Thymus (tissue), 2 donors: ENCODE data around the gene ZKSCAN3. TPM values are rescaled to one million over a fixed set of nuclear protein-coding genes. Genes with fewer than 3 reads are reported as not detected.

Experiments used
- polyA plus RNA-seq: library from polyadenylated mRNA; stranded (reverse); fragments of 200-250 nt; gene quantifications from one replicate; pipeline ENCODE4 v1.2.3, GENCODE V29; 2013
- total RNA-seq: library from RNA; stranded (reverse); fragments of 120-200 nt; gene quantifications from one replicate; pipeline ENCODE4 v1.2.4, GENCODE V29; 2013
- donor health status: healthy.

Gene ZKSCAN3
- total and polyA plus RNA-seq, 2 donors: 3.2 to 5.1 TPM

Other genes with a start within 250 kb of the ZKSCAN3 start
- gene ZSCAN16, start 225.3 kb upstream of the ZKSCAN3 start, total RNA-seq: 8.5 TPM
- gene ZSCAN16, start 225.3 kb upstream of the ZKSCAN3 start, polyA plus RNA-seq: 15.4 TPM
- 10.4 TPM for gene ZKSCAN8, start 208.1 kb upstream of the ZKSCAN3 start, total RNA-seq
- 5.3 TPM for gene ZKSCAN8, start 208.1 kb upstream of the ZKSCAN3 start, polyA plus RNA-seq
- gene ZSCAN9, start 124.7 kb upstream of the ZKSCAN3 start, total RNA-seq: 7.3 TPM
- 9.7 TPM for gene ZSCAN9, start 124.7 kb upstream of the ZKSCAN3 start, polyA plus RNA-seq
- gene ZKSCAN4, start 97.7 kb upstream of the ZKSCAN3 start, total RNA-seq: 9.9 TPM
- 8.6 TPM for gene ZKSCAN4, start 97.7 kb upstream of the ZKSCAN3 start, polyA plus RNA-seq
- gene NKAPL, start 90.7 kb upstream of the ZKSCAN3 start, total RNA-seq: 0.52 TPM
- gene NKAPL, start 90.7 kb upstream of the ZKSCAN3 start, polyA plus RNA-seq: 1.5 TPM
- 15.0 TPM for gene ZSCAN26, start 82.8 kb upstream of the ZKSCAN3 start, total RNA-seq
- 18.2 TPM for gene ZSCAN26, start 82.8 kb upstream of the ZKSCAN3 start, polyA plus RNA-seq
- gene PGBD1, start 68.4 kb upstream of the ZKSCAN3 start, total RNA-seq: 3.2 TPM
- 4.5 TPM for gene PGBD1, start 68.4 kb upstream of the ZKSCAN3 start, polyA plus RNA-seq
- gene ZSCAN31, start 13.8 kb upstream of the ZKSCAN3 start, total RNA-seq: 3.4 TPM
- 3.9 TPM for gene ZSCAN31, start 13.8 kb upstream of the ZKSCAN3 start, polyA plus RNA-seq
- 9.6 TPM for gene ZSCAN12, start 49.8 kb downstream of the ZKSCAN3 start, total RNA-seq
- gene ZSCAN12, start 49.8 kb downstream of the ZKSCAN3 start, polyA plus RNA-seq: 4.1 TPM
- 2.3 TPM for gene ZSCAN23, start 93.5 kb downstream of the ZKSCAN3 start, total RNA-seq
- gene ZSCAN23, start 93.5 kb downstream of the ZKSCAN3 start, polyA plus RNA-seq: 0.30 TPM
- not detected for gene GPX6, start 165.8 kb downstream of the ZKSCAN3 start, total RNA-seq
- gene GPX6, start 165.8 kb downstream of the ZKSCAN3 start, polyA plus RNA-seq: not detected
- not detected for gene GPX5, start 175.9 kb downstream of the ZKSCAN3 start, total RNA-seq
- gene GPX5, start 175.9 kb downstream of the ZKSCAN3 start, polyA plus RNA-seq: 0.05 TPM